Limb (tissue), 2 donors: ENCODE measurements around the gene FGF1.

Source experiments
- DNase-seq, 2 donors: peaks; one replicate each; pipeline ENCODE4 v3.0.0-alpha.2; 2016; ENCODE audit errors: extremely low spot score in 2 of 2

Gene FGF1

DNA sequence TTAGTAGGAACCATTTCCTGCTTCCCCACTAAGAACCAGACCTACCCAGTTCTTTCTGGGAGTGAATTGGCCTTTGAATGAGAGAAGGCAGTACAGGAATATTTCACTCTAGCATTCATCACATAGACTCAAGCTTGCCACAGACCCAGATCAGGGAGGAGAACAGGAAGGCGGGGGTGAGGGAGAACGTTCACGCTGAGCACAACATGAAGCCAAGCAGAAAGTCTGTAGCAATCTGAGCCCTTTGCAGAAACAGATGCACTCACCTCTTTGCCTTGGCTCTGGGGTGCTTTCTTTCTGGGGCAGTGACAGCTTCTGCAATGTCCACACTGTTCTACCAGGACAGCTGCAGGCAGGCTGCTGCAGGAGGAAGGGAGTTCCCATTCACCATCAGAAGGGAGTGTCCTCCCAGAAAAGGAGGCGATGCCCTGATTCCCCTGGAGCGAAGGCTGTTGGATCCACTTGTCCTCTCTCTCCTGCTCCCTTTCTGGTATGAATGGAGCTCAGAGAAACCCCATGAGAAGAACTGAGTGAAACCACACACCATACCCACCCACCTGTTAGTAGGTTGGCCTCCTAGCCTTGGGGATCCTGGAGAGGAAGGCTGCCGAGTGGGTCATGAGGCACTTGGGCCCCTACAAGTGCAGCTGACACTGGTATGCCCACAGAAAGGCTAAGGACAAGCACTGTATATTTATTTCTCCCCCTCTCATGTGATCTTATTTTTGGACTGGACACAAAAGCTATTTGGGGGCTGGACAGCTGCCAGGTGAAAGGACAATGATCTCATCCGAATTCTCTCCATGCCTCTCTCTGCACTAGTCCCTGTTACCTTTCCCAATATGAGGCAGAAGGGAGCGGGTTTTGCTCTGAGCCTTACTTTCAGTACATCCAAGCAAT, 11.7 kb upstream of the FGF1 start:
- DNase-seq, result peak; percentile 62 to 64

GRCh38 chr5:142696379-142696778, 10.5 kb upstream of the FGF1 start:
- DNase-seq, result no peak

- no peak for DNase-seq
These were observed 8.4 kb upstream of the FGF1 start for GRCh38 chr5:142694092-142694856.

GRCh38 chr5:142692321-142692894, 6.5 kb upstream of the FGF1 start:
- DNase-seq, result no peak

DNA sequence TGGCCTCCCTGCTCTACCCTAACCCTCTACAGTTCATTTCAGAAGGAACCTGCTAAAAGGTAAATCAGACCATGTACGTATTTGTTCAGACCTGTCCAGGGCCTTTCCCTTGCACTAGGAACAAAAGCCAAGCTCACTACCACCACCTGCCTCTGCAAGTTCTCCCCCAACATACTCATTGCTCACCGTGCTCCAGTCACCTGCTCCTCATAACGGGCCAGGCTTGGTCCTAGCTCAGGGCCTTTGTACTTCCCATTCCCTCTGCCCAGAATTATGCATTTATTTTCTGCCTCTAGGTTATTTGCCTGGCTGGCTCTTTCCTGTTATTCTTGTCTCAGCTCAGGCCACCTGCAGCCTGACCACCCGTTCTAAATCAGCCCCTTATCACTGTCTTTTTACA, 4.8 kb upstream of the FGF1 start:
- no peak for DNase-seq

DNA sequence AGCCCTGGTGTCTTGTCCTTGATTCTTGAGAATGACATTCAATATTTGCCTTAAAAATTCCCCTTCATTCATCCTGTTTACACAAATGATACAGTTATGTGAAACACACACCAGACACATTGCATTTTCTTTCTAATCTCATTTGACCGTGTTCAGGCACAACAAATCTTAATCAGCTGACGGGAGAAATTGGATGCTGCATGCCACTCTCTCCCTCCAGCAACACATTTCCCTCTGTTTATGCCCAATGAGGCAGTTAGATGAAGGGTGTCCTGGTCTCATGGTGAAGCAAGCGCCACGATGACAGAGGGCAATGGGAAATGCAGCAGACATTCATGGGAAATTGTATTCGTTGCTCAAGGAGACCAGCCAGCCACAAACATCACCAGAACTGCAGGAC, 3.2 kb upstream of the FGF1 start:
- DNase-seq, result no peak

DNA sequence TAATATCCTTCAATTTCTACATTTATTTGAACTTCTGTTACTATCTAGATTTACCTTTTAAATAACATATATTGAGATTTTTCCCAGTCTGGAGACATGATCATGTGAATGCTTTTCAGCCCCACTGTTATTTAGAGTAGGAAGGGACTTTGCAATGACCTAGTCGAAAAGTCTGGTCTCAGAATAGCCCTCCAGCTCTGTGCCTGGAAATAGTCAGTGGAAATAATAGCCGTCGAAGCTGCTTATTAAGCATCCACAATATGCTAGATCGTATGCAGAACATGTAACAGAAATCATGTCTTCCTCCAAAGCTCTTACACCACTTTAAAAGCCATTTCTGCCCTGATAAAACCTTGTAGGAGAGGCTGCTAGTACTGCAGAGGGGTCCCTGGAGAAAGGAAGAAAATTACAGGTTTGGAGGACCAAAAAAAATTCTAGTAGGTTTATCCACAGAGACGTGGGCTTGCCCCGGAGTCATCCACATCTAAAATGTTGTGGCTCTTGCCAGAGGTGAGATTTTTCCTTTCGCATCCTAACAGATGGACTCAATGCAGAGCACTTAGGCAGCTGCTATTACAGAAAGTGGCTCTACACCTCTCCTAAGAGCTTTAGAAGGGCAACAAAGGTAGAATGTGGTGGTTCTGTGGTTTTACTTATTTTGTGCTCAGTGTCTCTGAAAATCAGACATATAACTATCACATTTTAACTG, 2.5 kb upstream of the FGF1 start:
- no peak for DNase-seq

DNA sequence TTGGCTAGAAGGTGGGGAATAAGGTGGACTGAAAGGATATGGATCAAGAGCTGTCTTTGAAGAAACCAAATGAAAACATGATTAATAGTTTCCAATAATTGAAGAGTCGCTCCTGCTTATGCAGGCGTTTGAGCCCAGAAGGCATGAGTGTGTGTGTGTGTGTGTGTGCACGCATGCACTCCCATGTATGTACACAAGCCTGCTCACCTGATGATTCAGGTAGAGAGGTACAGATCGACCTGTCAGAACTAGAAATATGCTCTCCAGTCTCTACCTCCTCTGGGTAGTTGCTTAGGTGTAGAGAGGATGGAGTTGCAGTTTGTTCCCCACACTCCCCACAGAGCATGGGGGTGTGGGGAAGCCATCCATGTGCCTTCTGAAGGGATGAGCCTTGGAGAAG, 1.1 kb upstream of the FGF1 start:
- DNase-seq, result no peak

GRCh38 chr5:142686210-142686734, 382 bp upstream of the FGF1 start:
- DNase-seq, result peak in 1 of 2 donors; percentile 46

GRCh38 chr5:142684508-142685041, 1.3 kb downstream of the FGF1 start:
- no peak for DNase-seq

- DNase-seq, result no peak
These were observed 1.9 kb downstream of the FGF1 start for GRCh38 chr5:142683881-142684505.

GRCh38 chr5:142683116-142683515, 2.8 kb downstream of the FGF1 start:
- no peak for DNase-seq

DNA sequence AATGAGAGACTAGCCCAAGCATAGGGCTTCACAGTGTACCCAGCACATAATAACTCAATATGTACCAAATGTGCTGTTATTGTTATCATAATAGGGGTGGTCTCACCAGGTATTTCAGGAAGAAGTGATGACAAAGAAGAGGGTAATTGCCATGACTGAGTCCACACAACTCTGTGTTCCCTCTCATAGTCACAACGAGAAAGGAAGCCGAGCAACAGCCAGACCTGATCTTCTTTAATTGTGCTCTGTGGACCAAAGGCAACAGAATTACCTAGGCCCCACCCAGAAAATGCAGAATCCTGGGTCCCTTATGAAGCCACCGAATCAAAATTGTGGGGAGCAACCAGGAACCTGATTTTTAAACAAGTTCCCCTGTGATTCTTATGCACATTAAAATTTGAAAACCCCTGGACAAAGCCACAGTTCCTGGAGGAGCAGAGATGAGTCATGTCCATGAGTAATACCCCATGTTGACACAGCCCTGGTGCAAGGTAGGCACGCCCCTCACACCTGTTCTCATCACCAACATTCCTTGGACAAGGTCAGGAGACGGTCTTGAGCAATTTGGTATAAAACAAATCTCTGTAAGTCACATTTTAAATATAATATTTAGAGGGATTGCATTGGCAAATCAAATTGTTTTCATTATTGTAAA, 5.2 kb downstream of the FGF1 start:
- DNase-seq, result no peak

DNA sequence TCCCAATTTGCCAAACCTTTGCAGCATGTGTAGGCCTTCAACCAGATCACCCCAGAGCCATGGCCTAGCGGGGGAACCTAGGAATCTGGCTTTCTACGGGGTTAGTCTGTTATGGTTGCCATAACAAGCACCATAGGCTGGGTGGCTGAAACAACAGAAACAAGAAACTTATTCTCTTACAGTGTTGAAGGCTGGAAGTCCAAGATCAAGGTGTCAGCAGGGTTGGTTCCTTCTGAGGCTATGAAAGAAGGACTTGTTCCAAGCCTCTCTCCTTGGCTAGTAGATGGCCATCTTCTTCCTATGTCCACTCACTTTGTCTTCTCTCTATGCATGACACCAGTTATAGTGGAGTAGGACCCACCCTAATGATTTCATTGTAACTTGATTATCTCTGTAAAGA, 6.1 kb downstream of the FGF1 start:
- no peak for DNase-seq

- no peak for DNase-seq
These were observed 7.4 kb downstream of the FGF1 start for GRCh38 chr5:142678529-142678928.

- no peak for DNase-seq
These were observed 8.7 kb downstream of the FGF1 start for GRCh38 chr5:142677198-142677597.

DNA sequence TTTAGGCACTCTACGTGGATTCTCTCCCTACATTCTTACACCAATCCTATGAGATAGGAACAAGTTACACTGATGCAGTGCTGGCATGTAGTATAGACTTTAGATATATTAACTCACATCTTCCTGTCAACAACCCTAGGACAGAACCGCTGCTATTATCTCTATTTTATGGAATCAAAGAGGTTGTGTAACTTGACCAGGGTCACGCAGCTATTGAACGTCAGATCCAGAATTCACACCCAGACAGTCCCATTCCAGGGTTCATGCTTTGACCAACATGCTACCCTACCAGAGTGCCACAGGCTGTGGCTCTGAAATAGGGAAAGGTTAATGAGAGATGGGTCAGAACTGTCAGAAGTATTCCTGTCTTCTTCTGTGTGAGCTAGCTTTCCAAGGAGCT, 9.6 kb downstream of the FGF1 start:
- DNase-seq, result no peak

DNA sequence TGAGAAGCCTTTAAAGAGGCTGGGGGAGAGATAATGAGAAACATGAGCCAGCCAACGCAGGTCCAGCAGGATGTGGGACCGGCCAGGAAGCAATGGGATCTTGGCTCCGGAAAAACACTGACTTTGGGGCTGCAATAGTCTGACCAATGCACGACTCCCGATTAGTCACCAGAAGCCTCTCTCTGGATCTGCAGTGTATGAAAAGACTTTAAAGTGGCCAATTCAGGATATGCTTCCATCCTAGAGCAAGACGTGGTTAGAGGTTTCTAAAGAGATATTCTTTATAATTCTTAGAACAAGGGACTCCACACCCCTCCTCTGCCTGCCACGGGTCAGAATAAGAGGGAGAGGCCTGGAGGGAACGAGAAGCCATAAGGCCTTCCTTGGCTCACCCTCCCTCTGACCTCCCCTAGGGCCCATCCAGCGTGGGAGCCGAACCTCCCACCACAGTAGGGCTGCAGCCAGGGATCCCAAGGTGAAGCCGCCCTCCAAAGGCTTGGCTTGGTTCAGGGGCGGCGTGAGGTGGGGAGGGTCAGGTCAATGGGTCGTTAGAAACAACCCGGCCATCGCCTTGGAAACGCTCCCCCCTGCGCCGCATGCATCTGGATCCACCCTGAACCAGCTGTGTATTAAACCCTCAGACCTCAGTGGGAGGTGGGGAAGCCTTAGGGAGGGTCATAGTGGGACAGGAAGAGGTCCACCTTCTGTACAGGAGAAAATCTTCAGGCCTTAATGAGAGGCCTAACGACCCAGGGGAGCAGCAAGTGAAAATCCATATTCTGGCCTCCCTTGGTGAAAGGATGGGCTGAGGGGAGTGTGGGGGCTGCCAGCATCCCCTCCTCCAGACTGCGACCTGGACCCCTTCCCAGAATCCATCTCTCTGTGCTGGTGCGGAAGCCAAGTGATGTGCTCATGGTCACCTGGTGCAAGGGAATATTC, 11.1 kb downstream of the FGF1 start:
- DNase-seq, result peak; percentile 51 to 72

DNA sequence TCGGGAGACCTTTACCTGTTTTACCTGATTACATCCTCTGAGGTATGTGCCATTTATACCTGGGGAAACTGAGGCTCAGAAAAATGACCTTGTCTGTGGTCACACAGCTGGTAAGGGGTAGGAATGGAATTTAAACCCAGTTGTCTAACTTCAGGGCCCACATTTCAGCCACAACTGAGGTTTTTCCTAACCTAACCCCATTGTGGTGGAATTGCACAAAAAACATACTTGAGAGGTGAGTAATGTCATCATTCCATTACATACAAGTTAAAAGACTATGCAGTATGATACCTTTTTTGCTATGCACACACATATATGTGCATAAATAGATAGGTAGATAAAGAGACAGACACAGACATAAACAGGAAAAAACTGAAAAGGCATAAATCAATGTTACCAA, 14.1 kb downstream of the FGF1 start:
- DNase-seq, result no peak
